ELF-1 (cell line): Measurements from ENCODE around the gene XPC.
"Not testable (repeated sequence)": the region's sequence is repeated elsewhere in the genome, so short reads cannot be mapped to it uniquely, and the experiment has no call there.

ENCODE experiments used
- DNase-seq: peaks from one replicate; pipeline ENCODE4 v3.0.0-alpha.2; 2016; ENCODE audit warnings: low read depth, low spot score

Gene XPC

GRCh38 chr3:14178247-14179113 is at the start of gene XPC, which contains the start of gene LSM3:
Gene XPC, minus strand, starts transcription at chr3:14178601. Its CDS starts 33 bp downstream, at chr3:14178568.
Gene LSM3, plus strand, starts transcription at chr3:14178817. Its CDS starts 44 bp downstream, at chr3:14178861.
- peak; percentile 99 for DNase-seq

- no peak for DNase-seq
Measured at GRCh38 chr3:14227856-14228255, 49.5 kb upstream of the XPC start.

- not testable (repeated sequence) for DNase-seq
Measured at GRCh38 chr3:14226351-14226750, 48.0 kb upstream of the XPC start.

GRCh38 chr3:14225421-14225820 is 47.0 kb upstream of the XPC start:
- DNase-seq = peak; percentile 58

GRCh38 chr3:14224895-14225294 is 46.5 kb upstream of the XPC start:
- DNase-seq = peak; percentile 87

- no peak for DNase-seq
Measured at GRCh38 chr3:14223595-14223994, 45.2 kb upstream of the XPC start.

- DNase-seq = no peak
Measured at GRCh38 chr3:14222900-14223594, 44.6 kb upstream of the XPC start.

- DNase-seq = no peak
Measured at GRCh38 chr3:14222457-14222856, 44.1 kb upstream of the XPC start.

- DNase-seq = no peak
Measured at GRCh38 chr3:14221902-14222301, 43.5 kb upstream of the XPC start.

- DNase-seq = no peak
Measured at GRCh38 chr3:14220933-14221332, 42.5 kb upstream of the XPC start.

GRCh38 chr3:14218355-14218754 is 40.0 kb upstream of the XPC start:
- DNase-seq = no peak

- DNase-seq = peak; percentile 88
Measured at GRCh38 chr3:14216257-14217048, 38.1 kb upstream of the XPC start.

- DNase-seq = no peak
Measured at GRCh38 chr3:14214764-14215163, 36.4 kb upstream of the XPC start.

GRCh38 chr3:14213066-14213774 is 34.8 kb upstream of the XPC start:
- DNase-seq = no peak

- DNase-seq = no peak
Measured at GRCh38 chr3:14212032-14212431, 33.6 kb upstream of the XPC start.

- DNase-seq = no peak
Measured at GRCh38 chr3:14211621-14212020, 33.2 kb upstream of the XPC start.

GRCh38 chr3:14210843-14211594 is 32.6 kb upstream of the XPC start:
- DNase-seq = peak; percentile 42

GRCh38 chr3:14210290-14210688 is 31.9 kb upstream of the XPC start:
- DNase-seq = no peak

GRCh38 chr3:14209581-14210289 is 31.3 kb upstream of the XPC start:
- peak; percentile 50 for DNase-seq

- no peak for DNase-seq
Measured at GRCh38 chr3:14208977-14209394, 30.6 kb upstream of the XPC start.
